ENCODE measurements around the gene PNRC2. TPM values are rescaled to one million over a fixed set of nuclear protein-coding genes. Genes with fewer than 3 reads are reported as not detected.

Gene PNRC2
- total RNA-seq, 2 experiments from 2014 or later: 151 to 186 TPM

GRCh38 chr1:23958810-23959460 lies 693 bp upstream of the PNRC2 start:
- Mint-ChIP-seq H3K36me3 (ENCODE audit: low read depth) (peaks cover 37% of the 10 kb centered on the region), H3K4me1 (peaks cover 68% of the 10 kb centered on the region), H3K4me3 (peak overlapping the region; percentile 100), H3K9me3 (no peaks in the 10 kb centered on the region), H3K27ac (peak overlapping the region; percentile 100), H3K27me3 (no peaks in the 10 kb centered on the region)
- CTCF ChIA-PET: interaction anchor here (0.7 to 1.9 kb wide), 4 partner anchors 9 to 22 kb away, joined by 3 to 9 read pairs (median 4); partner anchors contain the start of gene SRSF10
- POLR2A ChIA-PET: interaction anchor here (1.7 kb wide), 1 partner anchor 22 kb away, joined by 9 read pairs; the partner anchor contains the start of gene SRSF10
- peak; percentile 96 for DNase-seq

- H3K4me1 Mint-ChIP-seq: peaks cover 72% of the 10 kb centered on the region
- H3K36me3 Mint-ChIP-seq (ENCODE audit: low read depth): peaks cover 51% of the 10 kb centered on the region
- no peaks in the 10 kb centered on the region for H3K9me3 Mint-ChIP-seq
- H3K27me3 Mint-ChIP-seq: no peaks in the 10 kb centered on the region
- H3K4me3 Mint-ChIP-seq: peak overlapping the region; percentile 100
- no peak for DNase-seq
- ChIA-PET CTCF (interaction anchor here (0.8 to 1.9 kb wide), 3 partner anchors 11 to 20 kb away, joined by 3 to 9 read pairs (median 4); partner anchors contain the start of gene SRSF10), POLR2A (interaction anchor here (0.7 to 1.7 kb wide), 2 partner anchors 20 kb away, joined by 5 to 9 read pairs; partner anchors contain the start of gene SRSF10)
- peak overlapping the region; percentile 100 for H3K27ac Mint-ChIP-seq
These were observed 828 bp downstream of the PNRC2 start for GRCh38 chr1:23960291-23961020.

GRCh38 chr1:23963617-23964234 lies 4.1 kb downstream of the PNRC2 start:
- H3K4me3 Mint-ChIP-seq: no peak overlapping the region
- ChIA-PET CTCF (interaction anchor here (1.1 to 1.2 kb wide), 2 partner anchors 9 to 13 kb away, joined by 3 read pairs; no protein-coding TSS in a partner anchor), POLR2A (interaction anchor here (0.5 to 0.6 kb wide), 2 partner anchors 78 to 139 kb away, joined by 3 read pairs; no protein-coding TSS in a partner anchor)
- H3K27ac Mint-ChIP-seq: peak overlapping the region; percentile 55
- no peak for DNase-seq
- H3K36me3 Mint-ChIP-seq (ENCODE audit: low read depth): peaks cover 75% of the 10 kb centered on the region
- no peaks in the 10 kb centered on the region for H3K27me3 Mint-ChIP-seq
- peaks cover 64% of the 10 kb centered on the region for H3K4me1 Mint-ChIP-seq
- no peaks in the 10 kb centered on the region for H3K9me3 Mint-ChIP-seq

GRCh38 chr1:23964235-23964668 lies 4.6 kb downstream of the PNRC2 start:
- H3K27ac Mint-ChIP-seq: peak overlapping the region; percentile 55
- no peaks in the 10 kb centered on the region for H3K27me3 Mint-ChIP-seq
- H3K4me3 Mint-ChIP-seq: no peak overlapping the region
- POLR2A ChIA-PET: interaction anchor here (0.5 to 1.2 kb wide), 2 partner anchors 10 to 77 kb away, joined by 3 to 4 read pairs; no protein-coding TSS in a partner anchor
- DNase-seq: no peak
- H3K9me3 Mint-ChIP-seq: no peaks in the 10 kb centered on the region
- CTCF ChIA-PET: no interaction called here
- H3K36me3 Mint-ChIP-seq (ENCODE audit: low read depth): peaks cover 75% of the 10 kb centered on the region
- H3K4me1 Mint-ChIP-seq: peaks cover 62% of the 10 kb centered on the region

GRCh38 chr1:23964790-23965740 lies 5.4 kb downstream of the PNRC2 start:
- Mint-ChIP-seq H3K27me3 (no peaks in the 10 kb centered on the region), H3K36me3 (ENCODE audit: low read depth) (peaks cover 78% of the 10 kb centered on the region), H3K4me3 (no peak overlapping the region), H3K9me3 (no peaks in the 10 kb centered on the region), H3K27ac (peak overlapping the region; percentile 55), H3K4me1 (peaks cover 67% of the 10 kb centered on the region)
- POLR2A ChIA-PET: interaction anchor here (1.0 to 1.2 kb wide), 2 partner anchors 9 to 11 kb away, joined by 4 read pairs; no protein-coding TSS in a partner anchor
- no peak for DNase-seq
- CTCF ChIA-PET: no interaction called here

GRCh38 chr1:23966973-23967493 lies 7.4 kb downstream of the PNRC2 start:
- no peak for DNase-seq
- H3K27ac Mint-ChIP-seq: no peak overlapping the region
- H3K9me3 Mint-ChIP-seq: no peaks in the 10 kb centered on the region
- ChIA-PET CTCF (no interaction called here), POLR2A (no interaction called here)
- H3K27me3 Mint-ChIP-seq: no peaks in the 10 kb centered on the region
- no peak overlapping the region for H3K4me3 Mint-ChIP-seq
- H3K36me3 Mint-ChIP-seq (ENCODE audit: low read depth): peaks cover 70% of the 10 kb centered on the region
- H3K4me1 Mint-ChIP-seq: peaks cover 59% of the 10 kb centered on the region

GRCh38 chr1:23967871-23968270 lies 8.2 kb downstream of the PNRC2 start:
- no peak for DNase-seq
- peaks cover 55% of the 10 kb centered on the region for H3K4me1 Mint-ChIP-seq
- peaks cover 69% of the 10 kb centered on the region for H3K36me3 Mint-ChIP-seq (ENCODE audit: low read depth)
- H3K9me3 Mint-ChIP-seq: no peaks in the 10 kb centered on the region
- no peaks in the 10 kb centered on the region for H3K27me3 Mint-ChIP-seq
- CTCF ChIA-PET: interaction anchor here (1.0 to 1.3 kb wide), 2 partner anchors 9 kb away, joined by 3 to 4 read pairs; partner anchors contain the start of gene PNRC2
- POLR2A ChIA-PET: no interaction called here
- H3K27ac Mint-ChIP-seq: no peak overlapping the region
- no peak overlapping the region for H3K4me3 Mint-ChIP-seq

- Mint-ChIP-seq H3K9me3 (no peaks in the 10 kb centered on the region), H3K4me1 (peaks cover 54% of the 10 kb centered on the region), H3K36me3 (ENCODE audit: low read depth) (peaks cover 59% of the 10 kb centered on the region), H3K27me3 (no peaks in the 10 kb centered on the region), H3K4me3 (peak overlapping the region; percentile 88), H3K27ac (peak overlapping the region; percentile 94)
- DNase-seq: peak; percentile 15
- CTCF ChIA-PET: interaction anchor here (0.9 kb wide), 1 partner anchor 14 kb away, joined by 3 read pairs; no protein-coding TSS in a partner anchor
- POLR2A ChIA-PET: no interaction called here
These were observed 17.7 kb downstream of the PNRC2 start for GRCh38 chr1:23977187-23977853.

GRCh38 chr1:23977854-23978191 lies 18.2 kb downstream of the PNRC2 start:
- ChIA-PET POLR2A (no interaction called here), CTCF (no interaction called here)
- H3K27ac Mint-ChIP-seq: peak overlapping the region; percentile 94
- peaks cover 57% of the 10 kb centered on the region for H3K36me3 Mint-ChIP-seq (ENCODE audit: low read depth)
- H3K4me3 Mint-ChIP-seq: peak overlapping the region; percentile 88
- DNase-seq: no peak
- no peaks in the 10 kb centered on the region for H3K27me3 Mint-ChIP-seq
- no peaks in the 10 kb centered on the region for H3K9me3 Mint-ChIP-seq
- H3K4me1 Mint-ChIP-seq: peaks cover 57% of the 10 kb centered on the region

GRCh38 chr1:23978805-23979204 lies 19.2 kb downstream of the PNRC2 start:
- POLR2A ChIA-PET: no interaction called here
- no peak for DNase-seq
- H3K27me3 Mint-ChIP-seq: no peaks in the 10 kb centered on the region
- no peaks in the 10 kb centered on the region for H3K9me3 Mint-ChIP-seq
- peak overlapping the region; percentile 88 for H3K4me3 Mint-ChIP-seq
- peak overlapping the region; percentile 94 for H3K27ac Mint-ChIP-seq
- H3K4me1 Mint-ChIP-seq: peaks cover 54% of the 10 kb centered on the region
- CTCF ChIA-PET: no interaction called here
- peaks cover 52% of the 10 kb centered on the region for H3K36me3 Mint-ChIP-seq (ENCODE audit: low read depth)

GRCh38 chr1:23979387-23979880 lies 19.8 kb downstream of the PNRC2 start:
- Mint-ChIP-seq H3K9me3 (no peaks in the 10 kb centered on the region), H3K4me3 (peak overlapping the region; percentile 88), H3K27ac (peak overlapping the region; percentile 94), H3K36me3 (ENCODE audit: low read depth) (peaks cover 46% of the 10 kb centered on the region), H3K27me3 (no peaks in the 10 kb centered on the region), H3K4me1 (peaks cover 50% of the 10 kb centered on the region)
- POLR2A ChIA-PET: no interaction called here
- CTCF ChIA-PET: interaction anchor here (1.8 kb wide), 2 partner anchors 18 to 20 kb away, joined by 4 to 9 read pairs; partner anchors contain the start of gene PNRC2
- no peak for DNase-seq
